GM19395 (cell line): ENCODE results near the gene COPZ2.
"Not testable (repeated sequence)": the region's sequence is repeated elsewhere in the genome, so short reads cannot be mapped to it uniquely, and the experiment has no call there.

ENCODE experiments used
- ATAC-seq: cut with Tn5 transposase; IDR thresholded peaks from one replicate; pipeline ENCODE4 v1.9.1; 2021; ENCODE audit warnings: mild to moderate bottlenecking, moderate library complexity; ENCODE audit not compliant: unreplicated experiment

The COPZ2 gene

DNA sequence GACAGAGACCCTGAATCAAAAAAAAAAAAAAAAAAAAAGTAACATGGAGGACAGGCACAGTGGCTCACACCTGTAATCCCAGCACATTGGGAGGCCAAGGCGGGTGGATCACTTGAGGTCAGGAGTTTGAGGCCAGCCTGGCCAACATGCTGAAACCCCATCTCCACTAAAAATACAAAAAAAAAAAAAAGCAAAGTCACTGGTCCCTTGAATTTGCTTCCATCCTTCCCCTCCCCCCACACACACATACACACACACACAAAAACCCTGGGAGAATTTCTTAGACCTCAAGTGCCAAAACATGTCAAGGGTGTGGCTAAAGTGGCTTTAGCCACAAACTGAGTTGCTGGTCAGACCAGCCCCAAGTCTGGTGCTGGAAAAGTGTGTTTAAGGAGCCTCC lies 49.2 kb downstream of the COPZ2 start:
- not testable (repeated sequence) for ATAC-seq

DNA sequence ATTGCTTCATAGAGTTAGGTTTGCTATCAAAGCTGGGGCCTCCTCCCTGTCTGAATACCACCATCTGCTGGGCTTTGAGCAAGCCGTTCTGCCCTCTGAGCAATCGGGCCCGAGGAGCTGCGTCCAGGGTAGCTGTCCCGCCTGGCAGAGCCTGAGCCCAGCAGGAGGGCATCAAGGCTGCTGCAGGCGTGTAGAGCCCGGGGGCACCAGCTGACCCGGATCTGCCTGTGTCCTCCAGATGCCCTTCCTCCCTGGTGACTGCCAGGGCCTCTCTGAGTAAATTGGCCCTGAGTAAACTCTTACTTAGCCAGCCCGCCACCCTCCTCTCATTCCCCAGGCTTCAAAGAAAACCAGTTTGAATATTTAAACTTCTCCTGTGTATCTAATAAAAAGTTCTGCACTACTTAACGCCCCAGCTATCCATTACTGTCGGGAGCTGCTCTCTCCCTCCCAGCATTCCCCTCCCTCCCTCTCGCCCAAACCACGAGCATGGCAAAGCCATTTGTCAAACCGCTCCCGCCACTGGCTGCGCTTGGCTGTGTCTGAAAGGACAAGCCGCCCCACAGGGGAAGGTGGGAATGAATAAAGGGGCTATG lies 50.3 kb downstream of the COPZ2 start:
- no peak for ATAC-seq

DNA sequence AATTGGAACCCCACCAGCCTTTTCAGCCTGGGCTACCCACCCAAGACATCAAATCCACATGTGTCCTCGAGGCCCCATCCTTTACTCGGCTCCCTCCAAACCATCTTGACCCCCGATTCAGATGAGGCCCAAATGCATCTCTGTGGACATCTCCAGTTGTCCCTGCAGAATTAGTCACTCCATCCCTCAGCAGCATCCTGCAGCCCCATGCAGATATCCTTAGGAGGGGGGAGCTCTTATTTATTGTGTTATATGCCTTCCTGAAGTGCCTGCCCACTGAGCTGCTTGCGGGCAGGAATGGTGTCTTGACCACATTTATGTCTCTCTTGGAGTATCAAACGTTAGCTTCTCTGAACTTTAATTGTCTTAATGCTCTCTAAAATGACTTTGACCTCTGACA lies 51.1 kb downstream of the COPZ2 start:
- no peak for ATAC-seq

DNA sequence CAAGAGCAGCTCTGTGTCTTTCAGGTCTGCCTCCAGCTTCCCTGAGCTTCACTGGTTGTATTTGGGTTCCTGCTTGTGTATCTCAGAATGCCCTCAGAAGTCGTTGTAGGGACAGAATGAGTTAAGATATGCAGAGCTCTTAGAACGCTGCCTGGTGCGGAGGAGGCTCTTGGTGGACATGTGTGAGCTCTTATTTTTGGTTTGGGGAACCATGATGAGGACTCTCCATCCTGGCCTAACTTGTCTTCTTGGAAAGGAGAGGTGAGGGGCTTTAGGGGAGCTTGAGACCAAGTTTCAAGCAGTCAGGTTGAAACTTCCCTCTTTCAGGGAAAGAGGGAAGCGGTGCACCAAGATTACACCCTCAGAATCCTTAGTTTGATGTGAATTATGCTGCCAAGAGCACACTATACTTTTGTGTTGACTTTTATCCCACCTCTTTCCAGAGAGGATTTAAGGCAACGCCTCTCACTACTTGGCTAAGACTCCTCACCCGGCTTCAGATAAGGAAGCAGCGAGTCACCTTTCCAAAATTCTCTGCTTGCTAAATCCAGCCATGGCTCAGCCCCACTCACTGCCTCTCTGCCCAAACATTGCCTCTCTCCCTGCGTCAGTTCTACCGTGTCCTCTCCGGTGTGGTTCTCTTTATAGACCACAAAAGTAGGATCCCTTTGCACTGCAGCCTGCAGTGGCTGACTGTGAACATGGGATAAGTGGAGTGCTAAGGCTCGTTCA lies 53.9 kb downstream of the COPZ2 start:
- no peak for ATAC-seq

DNA sequence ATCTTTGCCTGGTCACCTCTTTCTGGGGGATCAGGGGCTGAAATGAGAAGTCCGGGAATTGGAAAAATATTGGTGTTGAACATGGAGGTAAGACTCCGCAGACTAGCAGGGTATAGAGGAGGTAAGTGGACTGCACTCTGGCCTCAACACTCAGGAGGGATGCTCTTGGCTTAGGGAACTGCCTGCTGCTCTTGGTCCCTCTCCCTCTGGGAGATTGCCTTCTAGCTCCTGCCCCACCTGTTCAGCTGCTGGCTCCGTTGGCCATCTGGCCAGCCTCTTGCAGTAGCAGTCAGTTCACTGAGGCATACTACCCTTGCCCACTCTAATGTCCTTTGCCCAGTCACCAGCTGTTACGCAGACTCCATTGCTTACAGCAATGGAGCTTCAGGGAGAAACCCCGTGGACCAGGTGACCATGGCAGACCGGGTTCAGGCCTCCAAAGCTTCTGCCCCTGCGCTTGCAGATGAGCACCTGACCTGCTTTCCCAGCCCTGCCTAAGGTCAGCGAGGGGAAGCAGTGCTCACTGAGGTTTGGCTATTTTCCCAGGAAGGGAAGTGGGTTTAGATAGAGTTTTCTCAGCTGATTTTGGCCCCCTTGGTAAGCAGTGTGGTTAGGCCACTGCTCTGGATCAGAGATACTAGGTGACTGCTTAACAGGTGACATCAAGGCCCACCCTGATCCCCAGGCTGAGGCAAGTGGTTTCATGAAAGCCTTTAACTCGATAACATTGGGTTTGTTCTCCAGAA lies 54.8 kb downstream of the COPZ2 start:
- ATAC-seq, result no peak

DNA sequence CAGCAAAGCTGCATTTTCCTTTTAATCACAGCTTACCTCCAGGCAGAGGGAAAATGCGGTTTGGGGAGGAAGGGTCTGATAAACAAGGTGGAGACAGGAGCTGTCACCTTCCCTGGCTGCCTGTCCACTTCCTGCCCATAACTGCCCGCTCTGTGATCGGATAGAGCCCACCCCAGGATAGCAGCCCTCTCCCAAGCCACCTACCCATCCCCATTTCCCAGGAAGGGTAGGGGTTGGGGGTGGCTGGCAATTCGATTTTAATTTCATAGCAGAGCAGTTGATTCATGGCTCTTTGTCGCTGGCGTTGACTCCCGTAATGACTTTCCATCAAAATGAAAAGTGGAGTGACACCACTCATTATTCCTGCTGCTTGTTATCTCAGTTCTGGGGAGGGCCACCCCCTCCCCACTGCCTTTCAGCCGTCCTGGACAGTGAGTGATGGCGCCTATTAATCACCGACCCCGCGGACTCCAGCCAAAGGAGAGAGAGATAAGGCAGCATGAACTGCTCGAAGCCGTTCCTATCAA lies 55.4 kb downstream of the COPZ2 start:
- ATAC-seq, result no peak

DNA sequence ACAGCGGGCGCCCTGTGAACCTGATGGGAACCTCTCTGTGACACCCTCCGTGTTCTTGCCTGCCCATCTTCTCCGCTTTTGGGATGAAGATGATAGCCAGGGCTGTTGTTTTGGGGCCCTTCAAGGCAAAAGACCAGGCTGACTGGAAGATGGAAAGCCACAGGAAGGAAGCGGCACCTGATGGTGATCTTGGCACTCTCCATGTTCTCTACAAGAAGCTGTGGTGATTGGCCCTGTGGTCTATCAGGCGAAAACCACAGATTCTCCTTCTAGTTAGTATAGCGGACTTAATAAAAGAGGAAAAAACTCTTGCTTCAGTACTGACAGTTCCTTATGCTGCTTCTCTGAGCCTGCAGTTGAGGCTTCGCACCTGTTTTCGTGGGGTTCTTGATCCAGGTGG lies 56.1 kb downstream of the COPZ2 start:
- ATAC-seq, result no peak

DNA sequence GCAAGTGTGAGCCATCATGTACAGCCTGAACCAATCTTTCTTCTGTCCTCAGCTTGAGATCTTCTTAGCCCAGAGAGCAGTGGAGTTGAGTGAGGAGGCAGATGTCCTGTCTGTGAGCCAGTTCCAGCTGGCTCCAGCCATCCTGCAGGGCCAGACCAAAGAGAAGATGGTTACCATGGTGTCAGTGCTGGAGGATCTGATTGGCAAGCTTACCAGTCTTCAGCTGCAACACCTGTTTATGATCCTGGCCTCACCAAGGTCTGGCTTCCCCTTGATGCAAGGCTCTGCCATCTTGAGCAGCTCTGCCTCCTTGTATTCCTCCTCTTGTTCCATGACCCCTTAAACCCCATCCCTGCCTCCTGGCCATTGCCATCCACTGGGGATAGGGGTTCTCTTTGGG lies 57.1 kb downstream of the COPZ2 start:
- no peak for ATAC-seq

DNA sequence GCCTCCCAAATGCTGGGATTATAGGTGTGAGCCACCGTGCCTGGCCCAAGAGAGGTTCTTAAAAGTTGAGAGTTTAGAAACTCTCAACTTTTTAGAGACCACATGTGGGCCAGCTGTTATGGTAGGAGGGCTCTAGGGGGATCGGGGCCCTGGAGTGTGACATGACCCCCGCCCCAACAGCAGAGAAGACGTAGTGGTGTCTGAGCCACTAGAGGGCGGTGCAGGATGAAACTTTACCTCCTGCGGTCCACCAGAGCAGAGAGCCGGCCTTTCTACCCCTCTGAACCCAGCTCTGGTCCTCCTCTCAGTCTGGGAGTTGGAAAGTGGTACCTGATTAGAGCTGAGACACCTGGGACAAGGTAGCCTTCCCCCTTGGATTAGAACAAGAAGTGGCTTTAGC lies 59.3 kb downstream of the COPZ2 start:
- ATAC-seq, result no peak
